PC-3 (cell line): ENCODE results near the gene DND1. TPM values are rescaled to one million over a fixed set of nuclear protein-coding genes. Genes with fewer than 3 reads are reported as not detected.

Experiments
- ATAC-seq: fragments of 200-7000 bp; cut with Tn5 transposase; 2 replicates; pipeline ENCODE4 v1.9.1; 2020; ENCODE audit warnings: mild to moderate bottlenecking, moderate library complexity
- BruUV-seq: library from RNA; stranded (reverse); fragments of 400-500 nt; replicated peaks from 2 replicates; lab custom pipeline; 2021; lab: Mats Ljungman, UMichigan
- CTCF ChIA-PET: fragments of 300-600 bp; sonication (Branson Sonifier 250); formaldehyde crosslinking; loops from one replicate; lab custom pipeline; 2022; ENCODE audit warnings: antibody characterized with exemption; lab: Charles Lee
- POLR2A ChIA-PET: fragments of 300-600 bp; sonication (Branson Sonifier 250); formaldehyde crosslinking; loops from one replicate; lab custom pipeline; 2022; ENCODE audit warnings: antibody characterized with exemption; ENCODE audit not compliant: unreplicated experiment; lab: Charles Lee
- DNase-seq: peaks from one replicate; pipeline ENCODE4 v3.0.0-alpha.2; 2015
- H2AFZ ChIP-seq: fragments of 300-600 bp; sonication (generic); 2 replicates; pipeline ENCODE4 v1.6.0; 2016; ENCODE audit warnings: antibody characterized with exemption, low read length
- H3F3A ChIP-seq: fragments of 300-600 bp; sonication (generic); one replicate; pipeline ENCODE4 v1.6.0; 2017; ENCODE audit warnings: antibody characterized with exemption, low read length, control low read depth, mild to moderate bottlenecking; ENCODE audit not compliant: unreplicated experiment
- H3K27ac ChIP-seq: fragments of 300-600 bp; sonication (generic); 2 replicates; pipeline ENCODE4 v1.5.1; 2016; ENCODE audit warnings: mild to moderate bottlenecking, low read length
- H3K27me3 ChIP-seq: fragments of 300-600 bp; sonication (generic); 2 replicates; pipeline ENCODE4 v1.6.1; 2016; ENCODE audit warnings: low read length, mixed read lengths
- H3K36me3 ChIP-seq: fragments of 300-600 bp; sonication (generic); 2 replicates; pipeline ENCODE4 v1.6.1; 2016; ENCODE audit warnings: low read depth, mixed run types, low read length, mixed read lengths
- H3K4me1 ChIP-seq: fragments of 300-600 bp; sonication (generic); 2 replicates; pipeline ENCODE4 v1.5.1; 2016; ENCODE audit warnings: low read length; ENCODE audit not compliant: insufficient read depth
- H3K4me2 ChIP-seq: fragments of 300-600 bp; sonication (generic); 2 replicates; pipeline ENCODE4 v1.6.0; 2016; ENCODE audit warnings: low read length
- H3K4me3 ChIP-seq: fragments of 300-600 bp; sonication (generic); 2 replicates; pipeline ENCODE4 v1.5.1; 2016; ENCODE audit warnings: mild to moderate bottlenecking, low read length, mixed read lengths
- H3K79me2 ChIP-seq: fragments of 300-600 bp; sonication (generic); 2 replicates; pipeline ENCODE4 v1.6.1; 2017; ENCODE audit warnings: low read length, mixed read lengths
- H3K9ac ChIP-seq: fragments of 300-600 bp; sonication (generic); 2 replicates; pipeline ENCODE4 v1.6.0; 2016; ENCODE audit warnings: mild to moderate bottlenecking, low read length
- H3K9me2 ChIP-seq: fragments of 300-600 bp; sonication (generic); replicated peaks from 2 replicates; pipeline ENCODE4 v1.6.1; 2016; ENCODE audit warnings: mixed run types, low read length, mixed read lengths
- H3K9me3 ChIP-seq: fragments of 300-600 bp; sonication (generic); 2 replicates; pipeline ENCODE4 v1.6.1; 2016; ENCODE audit warnings: low read length, mixed read lengths
- H4K20me1 ChIP-seq: fragments of 300-600 bp; sonication (generic); 2 replicates; pipeline ENCODE4 v1.6.1; 2016; ENCODE audit warnings: low read length, mixed read lengths
- CTCF ChIP-seq: fragments of 300-600 bp; sonication (generic); conservative IDR thresholded peaks from 2 replicates; pipeline ENCODE4 v1.5.1; 2017; ENCODE audit warnings: antibody characterized with exemption, low read depth, mild to moderate bottlenecking, low read length
- EZH2 ChIP-seq: fragments of 300-600 bp; sonication (generic); IDR thresholded peaks from one replicate; pipeline ENCODE4 v1.6.1; 2017; ENCODE audit warnings: antibody characterized with exemption, mild to moderate bottlenecking, low read length; ENCODE audit not compliant: unreplicated experiment
- EZH2phosphoT487 ChIP-seq: fragments of 300-600 bp; sonication (generic); IDR thresholded peaks from 2 replicates; pipeline ENCODE4 v1.6.1; 2018; ENCODE audit warnings: mild to moderate bottlenecking, antibody characterized with exemption, low read length, borderline replicate concordance
- intact Hi-C: fragments of 100-400 bp; cut with micrococcal nuclease; formaldehyde crosslinking; loops from 2 replicates; pipeline ENCODE4 v1.9.0; 2023
- microRNA-seq: library from miRNA; unstranded; fragments of <30 nt; microRNA quantifications from one replicate; pipeline ENCODE4 v1.1.0, GENCODE V29; 2020; ENCODE audit not compliant: unreplicated experiment
- total RNA-seq: library from RNA; depleted of rRNA; stranded (reverse); fragments of >200 nt; gene quantifications from 2 replicates; pipeline ENCODE4 v1.2.3, GENCODE V29; 2014; rRNA removed

The DND1 gene
- total RNA-seq, 1 experiment from 2014 or later: 1.1 TPM

- H3K9ac ChIP-seq: no peak overlapping the region
- H3K27ac ChIP-seq: no peak overlapping the region
- ChIA-PET POLR2A (no interaction called here), CTCF (no interaction called here)
- no peak overlapping the region for H2AFZ ChIP-seq
- no peaks in the 10 kb centered on the region for H3K36me3 ChIP-seq
- H3K4me3 ChIP-seq: no peak overlapping the region
- H3K4me2 ChIP-seq: no peak overlapping the region
- no peaks in the 10 kb centered on the region for H3K79me2 ChIP-seq
- intact Hi-C loops: no loop called here
- ATAC-seq: no peak
- 0 out of 2 replicates have a peak, but pooled peaks cover 2% of the 10 kb centered on the region for H3K27me3 ChIP-seq
- TF ChIP-seq CTCF (no peak), EZH2phosphoT487 (no peak), EZH2 (no peak)
- H3K9me2 ChIP-seq: no peaks in the 10 kb centered on the region
- no TSS peak for BruUV-seq
- H4K20me1 ChIP-seq: no peaks in the 10 kb centered on the region
- no peak for DNase-seq
- H3K9me3 ChIP-seq: no peaks in the 10 kb centered on the region
- H3F3A ChIP-seq: no peaks in the 10 kb centered on the region
- no peaks in the 10 kb centered on the region for H3K4me1 ChIP-seq
Measured at GRCh38 chr5:140622301-140622700, 51.1 kb downstream of the DND1 start.

Small RNA genes lying within 50 kb of the gene (microRNA-seq; reads per million reads assigned to microRNA genes)
- gene MIR3655: not detected

Other genes with a start within 250 kb of the DND1 start
- not detected in 2 replicates for gene EIF4EBP3, start 125.9 kb downstream of the DND1 start, total RNA-seq
- 48.6 and 55.8 TPM in 2 replicates for gene SRA1, start 116.1 kb downstream of the DND1 start, total RNA-seq
- gene APBB3, start 109.0 kb downstream of the DND1 start, total RNA-seq: 11.4 and 13.6 TPM in 2 replicates
- gene SLC35A4, start 108.7 kb downstream of the DND1 start, total RNA-seq: 25.0 and 29.1 TPM in 2 replicates
- not detected in 2 replicates for gene CD14, start 40.4 kb downstream of the DND1 start, total RNA-seq
- gene TMCO6, start 34.1 kb downstream of the DND1 start, total RNA-seq: 12.7 and 16.5 TPM in 2 replicates
- gene NDUFA2, start 25.9 kb downstream of the DND1 start, total RNA-seq: 84.5 and 108 TPM in 2 replicates
- 87.5 and 117 TPM in 2 replicates for gene IK, start 25.7 kb downstream of the DND1 start, total RNA-seq
- gene WDR55, start 8.7 kb downstream of the DND1 start, total RNA-seq: 21.2 and 27.2 TPM in 2 replicates
- gene HARS1, start 17.8 kb upstream of the DND1 start, total RNA-seq: 76.1 and 87.1 TPM in 2 replicates
- gene HARS2, start 17.9 kb upstream of the DND1 start, total RNA-seq: 23.3 and 29.7 TPM in 2 replicates
- 28.2 and 36.8 TPM in 2 replicates for gene ZMAT2, start 26.9 kb upstream of the DND1 start, total RNA-seq
- gene PCDHA1, start 112.6 kb upstream of the DND1 start, total RNA-seq: not detected in 2 replicates
- not detected in 2 replicates for gene PCDHA2, start 121.3 kb upstream of the DND1 start, total RNA-seq
- not detected in 2 replicates for gene PCDHA3, start 127.5 kb upstream of the DND1 start, total RNA-seq
- gene PCDHA4, start 133.5 kb upstream of the DND1 start, total RNA-seq: 1.5 and 1.6 TPM in 2 replicates
- 1.3 and 1.5 TPM in 2 replicates for gene PCDHA5, start 148.0 kb upstream of the DND1 start, total RNA-seq
- gene PCDHA6, start 154.4 kb upstream of the DND1 start, total RNA-seq: 0.22 and 0.35 TPM in 2 replicates
- 0.26 and 0.52 TPM in 2 replicates for gene PCDHA7, start 160.7 kb upstream of the DND1 start, total RNA-seq
- gene PCDHA8, start 167.6 kb upstream of the DND1 start, total RNA-seq: 0.11 TPM in 1 of 2 replicates, not detected in the other
- 0.22 and 0.35 TPM in 2 replicates for gene PCDHA9, start 174.8 kb upstream of the DND1 start, total RNA-seq
- gene PCDHA10, start 182.3 kb upstream of the DND1 start, total RNA-seq: 0.04 and 0.23 TPM in 2 replicates
- gene PCDHA11, start 195.4 kb upstream of the DND1 start, total RNA-seq: 0.33 TPM in 1 of 2 replicates, not detected in the other
- 7.0 and 8.2 TPM in 2 replicates for gene PCDHA12, start 201.7 kb upstream of the DND1 start, total RNA-seq
- gene PCDHA13, start 208.5 kb upstream of the DND1 start, total RNA-seq: 3.2 and 6.2 TPM in 2 replicates